ENCODE data around the gene CTSH.

DNA sequence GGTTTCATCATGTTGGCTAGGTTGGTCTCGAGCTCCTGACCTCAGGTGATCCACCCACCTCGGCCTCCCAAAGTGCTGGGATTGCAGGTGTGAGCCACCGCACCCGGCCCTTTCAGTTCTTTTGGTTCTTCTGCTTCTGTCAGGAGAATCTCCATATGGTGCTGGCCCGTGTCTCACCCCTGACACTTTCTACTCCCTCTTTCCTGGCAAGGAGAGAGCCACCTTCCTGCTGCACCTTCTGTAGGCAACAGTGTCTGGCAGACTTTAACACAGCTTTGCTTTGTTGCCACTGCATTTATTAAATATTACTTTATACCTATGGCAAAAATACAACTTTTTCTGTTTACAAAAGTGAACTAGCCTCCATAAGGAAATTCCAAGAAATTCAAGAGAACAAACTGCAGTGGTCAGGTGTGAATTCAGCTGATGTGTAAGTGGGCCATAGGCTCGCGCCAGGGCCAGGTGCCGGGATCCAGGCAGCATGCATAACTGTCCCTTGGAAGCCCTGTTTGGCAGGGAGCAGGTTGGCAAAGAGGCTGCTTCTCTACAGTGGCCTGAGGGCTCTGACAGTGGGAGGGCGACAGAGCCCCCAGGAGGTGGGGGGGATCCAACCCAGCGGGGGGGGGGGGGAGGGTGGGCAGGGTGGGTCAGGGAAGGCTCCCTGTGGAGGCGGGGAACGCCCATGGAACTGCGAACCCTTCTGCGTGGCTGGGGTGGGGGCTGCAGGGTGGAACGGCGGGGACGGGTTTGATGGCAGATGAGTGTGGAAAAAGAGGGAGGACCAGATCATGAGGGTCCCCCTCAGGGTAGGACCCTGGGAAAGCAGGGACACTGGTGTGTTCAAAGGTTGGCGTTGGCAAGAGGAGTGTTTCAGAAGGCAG lies 21.1 kb downstream of the CTSH start:
- TF ChIP-seq POLR2AphosphoS5 (IDR thresholded peaks at IDR 0.05): no peak
- TF ChIP-seq, protein P1, sequence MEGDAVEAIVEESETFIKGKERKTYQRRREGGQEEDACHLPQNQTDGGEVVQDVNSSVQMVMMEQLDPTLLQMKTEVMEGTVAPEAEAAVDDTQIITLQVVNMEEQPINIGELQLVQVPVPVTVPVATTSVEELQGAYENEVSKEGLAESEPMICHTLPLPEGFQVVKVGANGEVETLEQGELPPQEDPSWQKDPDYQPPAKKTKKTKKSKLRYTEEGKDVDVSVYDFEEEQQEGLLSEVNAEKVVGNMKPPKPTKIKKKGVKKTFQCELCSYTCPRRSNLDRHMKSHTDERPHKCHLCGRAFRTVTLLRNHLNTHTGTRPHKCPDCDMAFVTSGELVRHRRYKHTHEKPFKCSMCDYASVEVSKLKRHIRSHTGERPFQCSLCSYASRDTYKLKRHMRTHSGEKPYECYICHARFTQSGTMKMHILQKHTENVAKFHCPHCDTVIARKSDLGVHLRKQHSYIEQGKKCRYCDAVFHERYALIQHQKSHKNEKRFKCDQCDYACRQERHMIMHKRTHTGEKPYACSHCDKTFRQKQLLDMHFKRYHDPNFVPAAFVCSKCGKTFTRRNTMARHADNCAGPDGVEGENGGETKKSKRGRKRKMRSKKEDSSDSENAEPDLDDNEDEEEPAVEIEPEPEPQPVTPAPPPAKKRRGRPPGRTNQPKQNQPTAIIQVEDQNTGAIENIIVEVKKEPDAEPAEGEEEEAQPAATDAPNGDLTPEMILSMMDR (IDR thresholded peaks at IDR 0.05): no peak

Data from prostate gland (tissue), 2 donors.